ENCODE measurements around the gene ZNF174.
A peak's percentile ranks its signal among the peaks of the same experiment; 100 is the strongest.

Gene ZNF174

DNA sequence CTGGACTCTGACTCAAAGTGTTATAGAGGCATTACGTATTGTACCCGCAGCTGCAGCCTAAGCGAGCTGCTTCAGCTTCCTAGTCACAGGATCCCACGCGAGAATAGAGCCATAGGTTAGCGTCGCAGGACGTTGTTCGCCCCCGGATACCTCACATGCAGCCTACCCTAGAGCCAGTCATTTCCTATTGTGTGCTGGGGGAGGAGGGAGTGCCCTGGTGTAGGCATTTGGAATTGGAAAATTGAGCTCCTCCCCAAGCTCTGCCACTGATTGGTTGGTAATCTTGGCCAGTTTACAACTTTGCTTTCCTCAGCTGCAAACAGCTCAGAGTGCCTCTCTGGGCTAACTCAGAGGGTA lies 43.0 kb downstream of the ZNF174 start:
- peak; percentile 16 to 37 for DNase-seq

DNA sequence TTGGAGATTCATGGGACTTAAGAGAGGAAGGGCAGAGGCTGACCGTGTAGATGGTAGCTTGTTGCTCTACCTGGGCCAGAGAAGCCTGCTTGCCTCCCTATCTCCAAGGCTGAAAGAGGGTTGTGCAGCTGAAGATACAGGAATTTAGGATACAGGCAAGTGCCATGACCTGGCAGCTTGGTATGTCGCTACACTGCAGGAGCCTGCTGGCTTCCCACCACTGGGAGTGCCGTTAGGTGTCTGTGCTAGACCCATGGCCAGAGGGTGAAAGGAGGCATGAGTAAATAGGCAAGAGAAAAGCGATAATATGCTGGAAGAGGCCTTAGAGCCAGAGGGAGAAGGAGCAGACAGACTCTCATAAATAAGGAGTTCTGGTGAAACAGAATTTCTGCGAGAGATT lies 53.1 kb downstream of the ZNF174 start:
- no peak for DNase-seq

DNA sequence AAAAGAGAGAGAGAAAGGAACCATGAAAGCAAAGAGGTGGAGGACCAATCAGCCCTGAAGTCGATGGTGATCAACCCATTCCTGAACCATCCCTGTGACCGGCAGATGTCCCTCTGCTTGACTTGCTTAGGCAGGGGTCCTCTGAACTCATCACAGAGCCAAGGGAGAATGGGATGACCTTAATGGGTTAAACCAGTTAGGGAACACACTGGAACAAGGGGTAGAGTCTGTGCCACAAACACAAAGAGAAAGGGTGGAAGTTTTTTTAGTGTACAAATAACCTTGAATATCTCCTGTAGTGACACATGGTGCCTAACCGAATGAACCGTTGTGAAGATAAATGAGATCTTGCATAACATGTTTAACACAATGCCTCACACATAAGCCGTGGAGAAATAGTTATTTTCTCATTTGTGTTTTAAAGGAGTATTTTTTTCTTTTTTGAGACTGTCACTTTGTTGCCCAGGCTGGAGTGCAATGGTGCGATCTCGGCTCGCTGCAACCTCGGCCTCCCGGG lies 53.7 kb downstream of the ZNF174 start:
- no peak for DNase-seq

DNA sequence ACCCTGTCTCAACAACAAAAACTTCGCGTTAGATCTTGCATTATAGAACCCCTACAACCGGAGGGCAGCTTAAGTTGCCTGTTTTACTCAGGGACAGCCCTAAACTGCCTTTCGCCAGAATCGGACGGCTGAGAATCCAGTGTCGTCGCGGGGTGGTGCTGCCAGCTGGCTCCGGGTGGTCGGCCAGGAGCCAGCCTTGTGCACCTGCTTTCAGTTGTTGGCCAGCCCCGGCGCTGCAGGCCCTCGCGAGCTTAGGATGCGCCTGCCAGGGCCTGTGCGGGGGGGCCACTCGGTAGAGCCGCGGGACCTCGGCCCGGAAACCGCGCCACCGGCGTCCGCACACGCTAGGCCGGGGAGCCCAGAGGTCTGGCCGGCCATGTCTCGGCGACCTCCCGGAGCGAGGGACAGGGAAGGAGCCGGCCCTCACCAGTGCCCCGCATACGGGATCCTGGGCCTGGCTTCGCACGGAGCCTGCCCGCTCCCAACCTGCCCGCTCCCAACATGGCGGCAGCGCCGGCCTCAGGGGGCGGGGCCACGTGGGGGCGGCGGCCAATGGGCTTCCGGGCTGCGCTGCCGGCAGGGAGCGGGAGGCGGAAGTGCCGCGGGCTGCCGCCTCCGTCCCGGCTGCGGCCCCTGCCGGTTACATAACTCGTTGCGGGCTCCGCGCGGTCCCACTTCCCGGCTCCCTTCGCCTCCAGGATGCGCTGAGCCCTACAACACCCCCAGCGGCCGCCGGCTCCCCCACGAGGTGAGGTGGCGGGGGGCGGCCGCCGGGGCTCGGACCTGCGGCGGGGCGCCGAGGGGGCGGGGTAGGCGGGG lies 56.6 kb downstream of the ZNF174 start:
- DNase-seq: peak; percentile 76 to 87

DNA sequence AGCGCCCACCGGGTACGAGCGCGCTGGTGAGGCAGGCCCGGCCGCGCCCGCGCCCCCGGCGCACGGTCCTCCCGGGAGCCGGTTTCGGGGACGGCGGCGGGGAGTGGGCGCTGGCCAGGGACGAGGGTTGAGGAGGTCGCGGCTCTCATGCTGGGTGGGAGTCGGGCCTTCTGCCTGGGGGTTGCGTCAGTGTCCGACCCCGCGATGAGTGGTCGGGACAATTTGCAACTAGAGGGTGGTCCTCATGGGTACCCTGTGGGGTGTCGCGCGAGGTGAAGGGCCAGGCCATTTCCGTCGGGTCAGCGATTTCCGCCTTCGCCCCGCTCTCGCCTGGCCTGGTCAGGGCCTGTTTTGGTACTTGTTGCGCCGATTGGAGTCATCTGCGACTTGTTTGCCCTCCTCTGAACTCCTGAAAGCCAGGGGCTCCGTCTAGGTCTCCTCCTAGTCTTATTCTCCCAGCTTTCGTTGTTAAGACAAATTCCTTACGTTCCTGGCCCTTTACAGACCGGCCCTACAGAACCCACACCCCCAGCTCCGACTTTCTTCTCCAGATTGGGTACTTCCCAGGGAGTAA lies 57.4 kb downstream of the ZNF174 start:
- peak in 1 of 2 experiments; percentile 7 for DNase-seq

DNA sequence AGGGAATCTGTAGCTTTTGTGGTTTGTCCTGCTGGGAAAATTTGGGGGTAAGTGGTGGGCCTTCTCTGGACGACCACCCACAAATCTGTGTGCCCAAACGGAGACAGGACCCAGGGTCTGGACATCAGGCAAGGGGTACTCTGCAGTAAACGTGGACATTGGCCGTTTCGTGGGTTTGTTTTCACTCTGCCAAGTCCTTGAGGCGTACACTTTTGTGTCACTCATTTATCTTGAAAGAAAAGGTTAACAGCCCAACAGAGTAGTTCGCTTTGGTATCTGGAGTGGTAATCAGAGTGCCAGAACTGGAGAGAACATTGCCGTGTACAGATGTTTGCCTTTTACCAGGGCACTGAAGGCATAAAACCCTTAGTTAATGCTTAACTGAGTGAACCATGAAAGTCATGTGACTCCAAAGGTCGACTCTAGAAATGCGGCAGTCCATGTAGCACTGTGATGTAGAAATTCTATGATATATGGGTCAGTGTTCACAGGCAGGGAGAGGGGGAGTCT lies 57.9 kb downstream of the ZNF174 start:
- peak; percentile 5 to 14 for DNase-seq
